Right ventricle myocardium inferior (tissue), 1 donor: ENCODE measurements around the gene FAM53C. TPM values are rescaled to one million over a fixed set of nuclear protein-coding genes. Genes with fewer than 3 reads are reported as not detected.
"Not testable (repeated sequence)": the region's sequence is repeated elsewhere in the genome, so short reads cannot be mapped to it uniquely, and the experiment has no call there.

Source experiments
- ATAC-seq: fragments of 200-7000 bp; cut with Tn5 transposase; one replicate; pipeline ENCODE4 v1.9.1; 2020; ENCODE audit warnings: mild to moderate bottlenecking, moderate library complexity
- DNase-seq: peaks from one replicate; pipeline ENCODE4 v3.0.0; 2021; ENCODE audit errors: missing footprints
- intact Hi-C: fragments of 100-400 bp; cut with DNase I; formaldehyde crosslinking; loops from one replicate; pipeline ENCODE4 v1.11.0; 2022
- total RNA-seq: library from RNA; stranded (reverse); fragmentation: NEBNext Ultra II Directional; extraction: Animal tissue kit (Norgen Biotek cat#: 25700); gene quantifications from one replicate; pipeline ENCODE4 v1.2.1, GENCODE V29; 2021
- donor health status: DM: no; HTN: yes; CAD: no; lungs with severe emphysema.

The FAM53C gene
- total RNA-seq, 1 donor from 2014 or later, result 30.8 TPM

DNA sequence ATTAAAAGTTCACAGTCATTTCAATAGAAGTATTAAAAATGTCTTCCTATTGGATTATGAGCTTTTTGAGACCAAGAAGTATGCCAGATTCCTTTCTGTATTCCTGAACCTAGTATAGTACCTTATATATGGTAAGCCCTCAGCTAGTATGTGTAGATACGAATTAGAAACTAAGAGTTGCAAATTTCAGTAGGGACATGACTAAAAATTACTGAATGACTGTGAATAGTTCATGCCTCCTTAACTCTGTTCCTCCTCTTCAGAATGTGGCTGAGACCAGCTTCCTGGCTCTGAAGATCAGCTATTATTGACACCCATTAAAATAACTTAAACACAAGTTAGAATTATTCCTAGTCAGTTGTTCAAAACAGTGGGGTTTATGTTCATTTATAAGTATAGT lies 34.2 kb downstream of the FAM53C start:
- intact Hi-C loops, result no loop called here
- no peak for DNase-seq
- ATAC-seq, result no peak

DNA sequence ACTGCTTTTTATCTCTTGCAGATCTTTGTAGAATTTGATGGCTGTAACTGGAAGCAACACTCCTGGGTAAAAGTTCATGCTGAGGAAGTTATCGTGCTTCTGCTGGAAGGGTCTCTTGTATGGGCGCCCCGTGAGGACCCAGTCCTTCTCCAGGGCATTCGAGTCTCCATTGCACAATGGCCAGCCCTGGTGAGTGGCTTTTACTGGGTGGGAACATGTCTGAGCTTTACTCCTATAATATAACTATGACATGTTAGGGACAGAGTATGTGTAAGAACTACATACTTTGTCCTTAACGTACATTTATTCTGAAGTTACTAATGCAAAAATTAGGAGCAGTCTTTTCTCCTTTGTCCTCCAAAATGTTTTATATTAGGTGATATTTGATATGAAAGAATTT lies 34.6 kb downstream of the FAM53C start:
- DNase-seq (no peak), ATAC-seq (no peak)
- intact Hi-C loops, result no loop called here

DNA sequence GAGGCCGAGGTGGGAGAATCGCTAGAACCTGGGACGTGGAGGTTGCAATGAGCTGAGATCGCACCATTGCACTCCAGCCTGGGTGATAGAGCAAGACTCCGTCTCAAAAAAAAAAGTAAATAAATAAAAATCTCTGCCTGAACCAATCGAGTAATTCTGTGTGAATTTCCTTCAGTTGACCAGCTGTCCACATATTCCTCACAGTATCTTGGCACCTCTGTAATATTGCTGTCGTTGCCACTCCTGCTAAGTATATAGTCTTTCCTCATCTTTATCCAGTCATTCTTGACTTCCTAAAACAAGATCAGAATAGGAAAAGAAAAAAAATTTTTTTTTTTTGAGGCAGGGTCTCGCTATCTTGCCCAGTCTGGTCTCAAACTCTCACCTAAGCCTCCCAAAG lies 44.3 kb downstream of the FAM53C start:
- ATAC-seq (no peak), DNase-seq (no peak)
- intact Hi-C loops, result no loop called here

- ATAC-seq (no peak), DNase-seq (no peak)
- intact Hi-C loops, result no loop called here
Observed at GRCh38 chr5:138385660-138386059, 47.6 kb downstream of the FAM53C start.

DNA sequence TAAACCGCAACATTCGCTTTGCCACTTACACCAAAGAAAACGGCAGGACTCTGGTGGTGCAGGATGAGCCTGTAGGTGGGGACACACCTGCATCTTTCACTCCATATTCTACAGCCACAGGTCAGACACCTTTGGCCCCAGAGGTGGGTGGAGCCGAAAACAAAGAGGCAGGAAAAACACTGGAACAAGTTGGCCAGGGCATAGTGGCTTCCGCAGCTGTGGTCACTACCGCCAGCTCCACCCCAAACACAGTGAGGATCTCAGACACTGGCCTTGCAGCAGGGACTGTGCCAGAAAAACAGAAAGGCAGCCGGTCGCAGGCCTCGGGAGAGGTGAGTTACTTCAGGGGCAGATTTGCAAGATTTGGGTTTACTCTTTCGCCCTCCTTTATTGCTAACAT lies 48.2 kb downstream of the FAM53C start:
- DNase-seq (no peak), ATAC-seq (no peak)
- intact Hi-C loops, result no loop called here

DNA sequence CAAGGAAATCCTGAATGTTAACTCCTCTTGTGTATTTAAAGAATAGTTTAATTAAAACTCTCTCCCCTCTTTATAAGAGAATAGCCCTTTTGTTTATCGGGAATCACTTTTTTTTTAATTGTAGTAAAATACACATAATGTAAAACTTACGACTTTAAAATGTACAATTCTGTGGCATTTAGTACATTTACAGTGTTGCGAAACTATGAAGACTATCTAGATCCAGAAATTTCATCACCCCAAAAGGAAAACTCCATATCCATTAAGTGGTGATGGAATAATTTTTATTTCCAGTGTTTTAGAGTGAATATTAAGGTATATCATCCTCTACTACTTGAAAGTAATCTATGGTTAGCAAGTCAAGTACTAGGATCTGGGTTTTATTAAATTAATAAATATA lies 51.3 kb downstream of the FAM53C start:
- no peak for ATAC-seq
- no peak for DNase-seq
- intact Hi-C loops, result no loop called here

DNA sequence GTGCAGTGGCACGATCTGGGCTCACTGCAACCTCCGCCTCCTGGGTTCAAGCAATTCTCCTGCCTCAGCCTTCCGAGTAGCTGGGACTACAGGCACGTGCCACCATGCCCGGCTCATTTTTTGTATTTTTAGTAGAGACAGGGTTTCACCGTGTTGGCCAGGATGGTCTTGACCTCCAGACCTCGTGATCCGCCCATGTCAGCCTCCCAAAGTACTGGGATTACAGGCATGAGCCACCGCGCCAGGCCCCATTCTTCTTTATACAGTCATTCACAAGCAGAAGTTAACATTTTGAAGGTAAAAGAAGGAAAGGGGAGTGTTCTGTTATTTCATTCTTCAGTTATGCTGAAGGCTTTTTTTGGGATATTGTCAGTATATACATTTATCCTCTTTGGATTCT lies 51.8 kb downstream of the FAM53C start:
- ATAC-seq, intact Hi-C loops: not testable (repeated sequence)

GRCh38 chr5:138391859-138392386 lies 53.9 kb downstream of the FAM53C start:
- ATAC-seq, result peak; percentile 96
- intact Hi-C loops, result no loop called here
- DNase-seq, result no peak

More for the DNA sequence above, 51.8 kb downstream of the FAM53C start:
- not testable (repeated sequence) for DNase-seq

Other genes with a start within 250 kb of the FAM53C start
- gene NME5, start 198.8 kb upstream of the FAM53C start, total RNA-seq, result 3.9 TPM
- gene BRD8, start 159.6 kb upstream of the FAM53C start, total RNA-seq, result 25.8 TPM
- 0.84 TPM for gene KIF20A, start 159.2 kb upstream of the FAM53C start, total RNA-seq
- gene CDC23, start 124.9 kb upstream of the FAM53C start, total RNA-seq, result 16.0 TPM
- gene GFRA3, start 63.6 kb upstream of the FAM53C start, total RNA-seq, result 1.4 TPM
- gene CDC25C, start 6.5 kb upstream of the FAM53C start, total RNA-seq, result 0.24 TPM
- 36.3 TPM for gene KDM3B, start 14.4 kb downstream of the FAM53C start, total RNA-seq
- 5.2 TPM for gene REEP2, start 100.8 kb downstream of the FAM53C start, total RNA-seq
- 5.5 TPM for gene EGR1, start 127.2 kb downstream of the FAM53C start, total RNA-seq
- 90.6 TPM for gene ETF1, start 205.0 kb downstream of the FAM53C start, total RNA-seq
- gene HSPA9, start 237.1 kb downstream of the FAM53C start, total RNA-seq, result 308 TPM